ENCODE measurements around the gene ACSF3. TPM values are rescaled to one million over a fixed set of nuclear protein-coding genes. Genes with fewer than 3 reads are reported as not detected.

ACSF3 gene
- total RNA-seq, 4 donors from 2014 or later, result 17.6 to 27.6 (median 21.6) TPM

GRCh38 chr16:89194340-89195311 lies 101.0 kb downstream of the ACSF3 start:
- no peak for TF ChIP-seq CTCF (IDR thresholded peaks at IDR 0.05)
- ATAC-seq (ENCODE audit: low FRiP score) (no peak), DNase-seq (ENCODE audit: low spot score) (no peak)

GRCh38 chr16:89195521-89196171 lies 102.0 kb downstream of the ACSF3 start:
- no peak for DNase-seq (ENCODE audit: low spot score)
- ATAC-seq (ENCODE audit: low FRiP score), result no peak
- TF ChIP-seq CTCF (IDR thresholded peaks at IDR 0.05), result no peak

GRCh38 chr16:89197033-89197632 lies 103.5 kb downstream of the ACSF3 start:
- ATAC-seq (ENCODE audit: low FRiP score), result no peak
- DNase-seq (ENCODE audit: low spot score), result no peak
- TF ChIP-seq CTCF (IDR thresholded peaks at IDR 0.05), result no peak

GRCh38 chr16:89197633-89198416 lies 104.2 kb downstream of the ACSF3 start:
- no peak for ATAC-seq (ENCODE audit: low FRiP score)
- DNase-seq (ENCODE audit: low spot score), result no peak
- no peak for TF ChIP-seq CTCF (IDR thresholded peaks at IDR 0.05)

GRCh38 chr16:89198417-89199240 lies 105.0 kb downstream of the ACSF3 start:
- ATAC-seq (ENCODE audit: low FRiP score) (no peak), DNase-seq (ENCODE audit: low spot score) (no peak)
- no peak for TF ChIP-seq CTCF (IDR thresholded peaks at IDR 0.05)
